K562 (cell line): Measurements from ENCODE around the gene MS4A18. TPM values are rescaled to one million over a fixed set of nuclear protein-coding genes. Genes with fewer than 3 reads are reported as not detected.

ENCODE experiments used
- ATAC-seq: fragments of 200-7000 bp; cut with Tn5 transposase; 3 replicates; pipeline ENCODE4 v1.9.1; 2020; ENCODE audit warnings: moderate library complexity
- BruUV-seq: library from RNA; stranded (reverse); fragments of 400-500 nt; replicated peaks from 2 replicates; lab custom pipeline; 2021; lab: Mats Ljungman, UMichigan
- CTCF ChIA-PET: fragments of 300-600 bp; formaldehyde crosslinking; extraction: SDS; loops from one replicate; lab custom pipeline; 2021; ENCODE audit warnings: low intra/inter-chr PET ratio; lab: Yijun Ruan, JAX
- POLR2A ChIA-PET: fragments of 300-600, 350-650 bp; sonication (Branson Sonifier 250); formaldehyde crosslinking; extraction: SDS; loops from one replicate; lab custom pipeline; 2021; ENCODE audit warnings: antibody characterized with exemption, inconsistent platforms; lab: Yijun Ruan, JAX
- DNase-seq, 4 experiments: peaks; one replicate each; pipeline versions ENCODE4 v3.0.0 to v3.0.0-alpha.2; 2011 to 2018; ENCODE audit warnings: low spot score in 3 of 4, mixed read lengths in 3 of 4; ENCODE audit errors: extremely low read depth in 1 of 4
- FAIRE-seq: peaks from 2 replicates; lab custom pipeline; 2011; peaks lifted over from hg19 to GRCh38; lab: Jason Lieb, UNC
- H2AFZ ChIP-seq: 2 replicates; pipeline ENCODE4 v1.6.0; 2011; ENCODE audit warnings: low read depth, low read length, control low read depth, inconsistent platforms
- H3K27ac ChIP-seq: fragments of 200-600 bp; 3 replicates; pipeline ENCODE4 v1.8.0; 2011; ENCODE audit warnings: low read depth, mild to moderate bottlenecking, control low read depth, inconsistent platforms, low read length, moderate library complexity, mixed read lengths; ENCODE audit errors: extremely low read depth
- H3K27me3 ChIP-seq, 2 experiments: fragments of 300-600 bp in 1 of 2; 2 replicates in 1 of 2; 3 replicates in 1 of 2; pipeline versions ENCODE4 v1.6.0 to v1.8.0; 2011; ENCODE audit warnings: inconsistent platforms in 2 of 2, low read length in 2 of 2, mild to moderate bottlenecking in 1 of 2, mixed read lengths in 1 of 2, moderate library complexity in 1 of 2; ENCODE audit not compliant: control insufficient read depth in 2 of 2, insufficient read depth in 2 of 2
- H3K36me3 ChIP-seq: fragments of 300-600 bp; 3 replicates; pipeline ENCODE4 v1.8.0; 2011; ENCODE audit warnings: mild to moderate bottlenecking, low read length, inconsistent platforms; ENCODE audit not compliant: control insufficient read depth, insufficient read depth
- H3K4me1 ChIP-seq, 2 experiments: fragments of 200-600 bp in 1 of 2; replicated peaks in 1 of 2; 2 replicates in 1 of 2; 3 replicates in 1 of 2; pipeline versions ENCODE4 v1.5.1 to v1.8.0; 2011; ENCODE audit warnings: inconsistent platforms in 2 of 2, low read length in 2 of 2, mild to moderate bottlenecking in 1 of 2, mixed read lengths in 1 of 2, moderate library complexity in 1 of 2; ENCODE audit not compliant: control insufficient read depth in 2 of 2, insufficient read depth in 2 of 2
- H3K4me2 ChIP-seq: 2 replicates; pipeline ENCODE4 v1.6.1; 2011; ENCODE audit warnings: low read length, control low read depth, inconsistent platforms, mixed read lengths; ENCODE audit not compliant: insufficient read depth
- H3K4me3 ChIP-seq: fragments of 200-600 bp; sonication (generic), shearing (Covaris generic); 2 replicates; pipeline ENCODE4 v1.5.1; 2016; ENCODE audit warnings: control low read depth, inconsistent platforms
- H3K79me2 ChIP-seq: fragments of 200-600 bp; 3 replicates; pipeline ENCODE4 v1.8.0; 2011; ENCODE audit warnings: low read length, inconsistent platforms; ENCODE audit not compliant: control insufficient read depth, insufficient read depth
- H3K9ac ChIP-seq, 2 experiments: 2 replicates each; pipeline versions ENCODE4 v1.6.0 to v1.6.1; 2011; ENCODE audit warnings: low read depth in 2 of 2, low read length in 2 of 2, control low read depth in 1 of 2, inconsistent platforms in 1 of 2, mild to moderate bottlenecking in 1 of 2, mixed read lengths in 1 of 2; ENCODE audit not compliant: insufficient read depth in 1 of 2
- H3K9me1 ChIP-seq: one replicate; pipeline ENCODE4 v1.6.0; 2011; ENCODE audit warnings: inconsistent platforms, mild to moderate bottlenecking, low read length, moderate library complexity; ENCODE audit not compliant: control insufficient read depth, insufficient read depth
- H3K9me3 ChIP-seq: replicated peaks from 2 replicates; pipeline ENCODE4 v1.5.1; 2011; ENCODE audit warnings: low read depth, low read length, inconsistent platforms; ENCODE audit not compliant: control insufficient read depth, insufficient read depth
- H4K20me1 ChIP-seq: replicated peaks from 2 replicates; pipeline ENCODE4 v1.6.1; 2011; ENCODE audit warnings: low read length, inconsistent platforms, mixed read lengths; ENCODE audit not compliant: control insufficient read depth, insufficient read depth
- CGGBP1 ChIP-seq: fragments of 250-450 bp; sonication (Bioruptor Pico); IDR thresholded peaks from 2 replicates; pipeline ENCODE4 v1.9.0; 2021; ENCODE audit warnings: mild to moderate bottlenecking
- CTCF ChIP-seq, 3 experiments: IDR thresholded peaks in 2 of 3; conservative IDR thresholded peaks in 1 of 3; 2 replicates each; pipeline ENCODE4 v1.5.1; 2011 to 2012; ENCODE audit warnings: low read length in 3 of 3, mild to moderate bottlenecking in 3 of 3, control low read depth in 2 of 3, improper control_type of control experiment in 1 of 3, inconsistent platforms in 1 of 3, low read depth in 1 of 3, mixed read lengths in 1 of 3, moderate library complexity in 1 of 3; ENCODE audit not compliant: insufficient read depth in 2 of 3
- MAFG ChIP-seq: fragments of 450-650 bp; conservative IDR thresholded peaks from 2 replicates; pipeline ENCODE4 v1.6.1; 2016; ENCODE audit warnings: missing genetic modification characterization, missing compliant biosample characterization
- MEIS2 ChIP-seq: fragments of 450-650 bp; IDR thresholded peaks from 2 replicates; pipeline ENCODE4 v1.6.1; 2014; ENCODE audit warnings: mild to moderate bottlenecking; ENCODE audit not compliant: partially characterized antibody
- PBX2 ChIP-seq, 2 experiments: IDR thresholded peaks in 1 of 2; conservative IDR thresholded peaks in 1 of 2; 2 replicates each; pipeline ENCODE4 v1.6.1; 2016; ENCODE audit warnings: low read depth in 2 of 2, mild to moderate bottlenecking in 1 of 2, missing compliant biosample characterization in 1 of 2, missing genetic modification characterization in 1 of 2, moderate library complexity in 1 of 2
- PKNOX1 ChIP-seq: fragments of 450-650 bp; IDR thresholded peaks from 2 replicates; pipeline ENCODE4 v1.6.1; 2016
- POLR2B ChIP-seq: fragments of 450-650 bp; IDR thresholded peaks from 2 replicates; pipeline ENCODE4 v1.6.1; 2018; ENCODE audit warnings: low read depth; ENCODE audit not compliant: partially characterized antibody
- ZKSCAN8 ChIP-seq: fragments of 200-800 bp; sonication (Bioruptor generic); IDR thresholded peaks from 2 replicates; pipeline ENCODE4 v1.6.1; 2016; ENCODE audit warnings: missing genetic modification characterization, missing compliant biosample characterization
- WGBS: fragments of 100-300 bp; shearing (Covaris generic); methylation state at CpG from one replicate; pipeline ENCODE4 v1.1.6; 2016; ENCODE audit warnings: low coverage, mixed read lengths; ENCODE audit not compliant: insufficient coverage; ENCODE audit errors: missing lambda C conversion rate; 5-methylcytosine and 5-hydroxymethylcytosine counted together
- in situ Hi-C: fragments of 300-500 bp; cut with MboI; formaldehyde crosslinking; loops from 4 replicates; pipeline ENCODE4 v1.15.0; 2018; ENCODE audit warnings: inconsistent platforms, mixed read lengths
- intact Hi-C: fragments of 100-400 bp; cut with micrococcal nuclease; formaldehyde crosslinking; loops from 2 replicates; pipeline ENCODE4 v1.14.2; 2022
- polyA plus RNA-seq, 8 experiments: library from polyadenylated mRNA; depleted of rRNA in 4 of 8; stranded (reverse) in 5 of 8; unstranded in 3 of 8; fragments of >200 nt; fragmentation: Nextera tagmentation in 2 of 8; fragmentation: Illumina TruSeq in 1 of 8; extraction: Ambion mirVana in 2 of 8; extraction: Trizol in 1 of 8; gene quantifications; 2 replicates each; pipeline versions ENCODE4 v1.2.1 to v1.2.3, GENCODE V29; 2011 to 2014; ENCODE audit warnings: inconsistent platforms in 1 of 8, missing spikeins in 1 of 8
- total RNA-seq, 7 experiments: library from RNA; depleted of rRNA in 6 of 7; stranded (reverse); fragments of >200 nt in 6 of 7; fragmentation: Illumina TruSeq in 2 of 7; extraction: Trizol in 2 of 7; gene quantifications; 2 replicates each; pipeline versions ENCODE4 v1.2.1 to v1.2.3, GENCODE V29; 2011 to 2021; ENCODE audit warnings: low replicate concordance in 1 of 7

The MS4A18 gene
- total and polyA plus RNA-seq, 9 of the 15 experiments (the other 6 are each of a cell fraction or from before 2014, with no cell fraction given), result not detected

- ChIA-PET POLR2A (interaction anchor here (0.8 kb wide), 1 partner anchor 21 kb away, joined by 7 read pairs; no protein-coding TSS in a partner anchor), CTCF (no interaction called here)
- Histone ChIP-seq H2AFZ (no peak overlapping the region), H3K9ac (no peak overlapping the region), H4K20me1 (no peaks in the 10 kb centered on the region), H3K27ac (no peak overlapping the region), H3K9me1 (no peaks in the 10 kb centered on the region), H3K27me3 (peaks cover 0 to 20% of the 10 kb centered on the region in 2 experiments; a peak in 2 of 5 replicates), H3K4me2 (no peak overlapping the region), H3K9me3 (no peaks in the 10 kb centered on the region), H3K36me3 (no peaks in the 10 kb centered on the region), H3K79me2 (no peaks in the 10 kb centered on the region), H3K4me1 (peaks cover 2% of the 10 kb centered on the region in 2 experiments; a peak in 2 of 5 replicates), H3K4me3 (no peak overlapping the region)
- no peak for FAIRE-seq
- peak in 1 of 4 experiments; percentile 14 for DNase-seq
- BruUV-seq, result no TSS peak
- TF ChIP-seq PKNOX1 (peak; percentile 15; the same call in 1 of the 2 replicates), PBX2 (CRISPR knock-in tag; IDR thresholded peaks at IDR 0.05; ENCODE audit: low read depth) (no peak), PBX2 (tag; conservative IDR thresholded peaks at IDR 0.05; ENCODE audit: low read depth) (0 out of 2 replicates have a peak, but pooled peaks have one; percentile 21), CGGBP1 (CRISPR knock-in tag) (no peak), POLR2B (no peak), MEIS2 (peak; percentile 36), ZKSCAN8 (CRISPR knock-in tag) (no peak), CTCF (IDR thresholded peaks at IDR 0.05 in 2 of 3, conservative IDR thresholded peaks at IDR 0.05 in 1 of 3; ENCODE audit: insufficient read depth in 2 of 3, low read depth in 1 of 3, low read length in 3 of 3) (peak; percentile 19 to 36 (median 20); a peak in 4 of 6 replicates), MAFG (tag) (no peak)
- ATAC-seq, result peak; percentile 71
- intact Hi-C loops (no loop called here), in situ Hi-C loops (no loop called here)
- WGBS, result under 1% methylated on average over 7 of the region's 8 CpGs
Measured at GRCh38 chr11:60785806-60786361, 61.4 kb downstream of the MS4A18 start.
